Measurements from ENCODE around the gene GLRA3. TPM values are rescaled to one million over a fixed set of nuclear protein-coding genes. Genes with fewer than 3 reads are reported as not detected.
"Not testable (repeated sequence)": the region's sequence is repeated elsewhere in the genome, so short reads cannot be mapped to it uniquely, and the experiment has no call there.

GLRA3 gene
- total RNA-seq, 1 donor from 2014 or later: not detected

- TF ChIP-seq POLR2AphosphoS5 (IDR thresholded peaks at IDR 0.05; ENCODE audit: insufficient read depth in 1 of 2, low read depth in 1 of 2) (no peak), CTCF (IDR thresholded peaks at IDR 0.05) (no peak), POLR2A (IDR thresholded peaks at IDR 0.05) (no peak)
- H3K4me1 ChIP-seq: no peaks in the 10 kb centered on the region
- intact Hi-C loops (cut with DNase I): no loop called here
- no peaks in the 10 kb centered on the region for H3K27me3 ChIP-seq
- no peak for DNase-seq (ENCODE audit: extremely low spot score in 2 of 2)
- no peaks in the 10 kb centered on the region for H3K36me3 ChIP-seq
- no peaks in the 10 kb centered on the region for H3K9me3 ChIP-seq
- H3K27ac ChIP-seq: no peak overlapping the region
- no peak overlapping the region for H3K4me3 ChIP-seq
These were observed 129.4 kb downstream of the GLRA3 start for GRCh38 chr4:174699654-174700053.

GRCh38 chr4:174697896-174698295 lies 131.2 kb downstream of the GLRA3 start:
- Histone ChIP-seq H3K4me1 (no peaks in the 10 kb centered on the region), H3K4me3 (no peak overlapping the region), H3K9me3 (no peaks in the 10 kb centered on the region), H3K36me3 (no peaks in the 10 kb centered on the region), H3K27ac (no peak overlapping the region), H3K27me3 (no peaks in the 10 kb centered on the region)
- intact Hi-C loops (cut with DNase I): no loop called here
- DNase-seq (ENCODE audit: extremely low spot score in 2 of 2): no peak
- TF ChIP-seq POLR2AphosphoS5 (IDR thresholded peaks at IDR 0.05; ENCODE audit: insufficient read depth in 1 of 2, low read depth in 1 of 2) (no peak), CTCF (IDR thresholded peaks at IDR 0.05) (no peak), POLR2A (IDR thresholded peaks at IDR 0.05) (no peak)

GRCh38 chr4:174697202-174697601 lies 131.8 kb downstream of the GLRA3 start:
- Histone ChIP-seq H3K36me3 (no peaks in the 10 kb centered on the region), H3K27me3 (no peaks in the 10 kb centered on the region), H3K27ac (peak overlapping the region; percentile 27), H3K4me3 (no peak overlapping the region), H3K4me1 (no peaks in the 10 kb centered on the region), H3K9me3 (no peaks in the 10 kb centered on the region)
- DNase-seq (ENCODE audit: extremely low spot score in 2 of 2): no peak
- TF ChIP-seq POLR2AphosphoS5 (IDR thresholded peaks at IDR 0.05; ENCODE audit: insufficient read depth in 1 of 2, low read depth in 1 of 2) (peak in 1 of 2 donors; percentile 42), CTCF (IDR thresholded peaks at IDR 0.05) (no peak)
- intact Hi-C loops (cut with DNase I): no loop called here

- intact Hi-C loops (cut with DNase I): no loop called here
- DNase-seq (ENCODE audit: extremely low spot score in 2 of 2): no peak
- Histone ChIP-seq H3K9me3 (no peaks in the 10 kb centered on the region), H3K4me3 (no peak overlapping the region), H3K27ac (peak overlapping the region; percentile 27), H3K36me3 (no peaks in the 10 kb centered on the region), H3K4me1 (no peaks in the 10 kb centered on the region), H3K27me3 (no peaks in the 10 kb centered on the region)
- TF ChIP-seq POLR2A (IDR thresholded peaks at IDR 0.05) (no peak), CTCF (IDR thresholded peaks at IDR 0.05) (no peak), POLR2AphosphoS5 (IDR thresholded peaks at IDR 0.05; ENCODE audit: insufficient read depth in 1 of 2, low read depth in 1 of 2) (no peak)
These were observed 132.4 kb downstream of the GLRA3 start for GRCh38 chr4:174696657-174697056.

- DNase-seq (ENCODE audit: extremely low spot score in 2 of 2); H3K4me1 ChIP-seq; intact Hi-C loops (cut with DNase I); H3K27ac ChIP-seq; H3K36me3 ChIP-seq; H3K9me3 ChIP-seq; H3K4me3 ChIP-seq; H3K27me3 ChIP-seq: not testable (repeated sequence)
These were observed 137.2 kb downstream of the GLRA3 start for GRCh38 chr4:174691876-174692275.

GRCh38 chr4:174690665-174691064 lies 138.4 kb downstream of the GLRA3 start:
- no peak for DNase-seq (ENCODE audit: extremely low spot score in 2 of 2)
- Histone ChIP-seq H3K36me3 (no peaks in the 10 kb centered on the region), H3K27me3 (no peaks in the 10 kb centered on the region), H3K27ac (no peak overlapping the region), H3K4me3 (no peak overlapping the region), H3K4me1 (no peaks in the 10 kb centered on the region), H3K9me3 (no peaks in the 10 kb centered on the region)
- TF ChIP-seq CTCF (IDR thresholded peaks at IDR 0.05) (no peak), POLR2AphosphoS5 (IDR thresholded peaks at IDR 0.05; ENCODE audit: insufficient read depth in 1 of 2, low read depth in 1 of 2) (no peak), POLR2A (IDR thresholded peaks at IDR 0.05) (no peak)
- intact Hi-C loops (cut with DNase I): no loop called here

Data from vagina (tissue), 2 donors.